ENCODE data around the gene C17orf100.
A peak's percentile ranks its signal among the peaks of the same experiment; 100 is the strongest.

The C17orf100 gene

DNA sequence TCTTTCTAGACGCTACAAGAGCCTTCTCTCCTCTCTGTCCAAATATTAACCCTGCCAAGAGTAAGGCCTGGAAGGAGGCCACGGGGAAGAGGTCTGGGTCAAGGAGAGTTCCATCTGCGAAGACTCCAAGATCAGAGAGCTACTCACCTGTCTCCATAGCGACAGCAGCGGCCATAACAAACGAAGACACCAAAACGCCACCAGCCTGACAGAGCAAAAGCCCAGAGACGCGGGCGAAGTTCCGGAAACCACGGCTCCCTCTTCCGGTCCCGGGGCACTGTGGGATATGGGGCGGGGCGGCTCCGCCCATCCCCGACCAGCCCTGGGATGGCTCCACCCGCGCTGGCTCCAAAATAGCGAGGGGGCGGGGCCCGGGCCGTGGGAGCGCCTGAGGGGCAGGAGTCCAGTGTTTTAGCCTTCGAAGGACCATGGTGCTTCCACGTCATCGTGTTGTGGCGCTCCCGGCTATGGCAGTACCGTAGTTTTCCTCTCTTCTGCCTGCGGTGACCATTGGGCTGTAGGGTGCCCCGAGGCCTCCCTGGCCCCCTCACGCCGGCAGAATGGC lies at the start of gene C17orf100, which contains the start of gene MED31:
Gene C17orf100 (plus strand): TSS at position 409 of the 565 bp plus-strand sequence. CDS start 152 bp downstream, at position 561.
Gene MED31 (minus strand): TSS at position 252 of the 565 bp plus-strand sequence. CDS start 77 bp downstream, at position 175.
- peak; percentile 93 for DNase-seq

GRCh38 chr17:6602141-6602540 lies 49.4 kb upstream of the C17orf100 start:
- DNase-seq = no peak

DNA sequence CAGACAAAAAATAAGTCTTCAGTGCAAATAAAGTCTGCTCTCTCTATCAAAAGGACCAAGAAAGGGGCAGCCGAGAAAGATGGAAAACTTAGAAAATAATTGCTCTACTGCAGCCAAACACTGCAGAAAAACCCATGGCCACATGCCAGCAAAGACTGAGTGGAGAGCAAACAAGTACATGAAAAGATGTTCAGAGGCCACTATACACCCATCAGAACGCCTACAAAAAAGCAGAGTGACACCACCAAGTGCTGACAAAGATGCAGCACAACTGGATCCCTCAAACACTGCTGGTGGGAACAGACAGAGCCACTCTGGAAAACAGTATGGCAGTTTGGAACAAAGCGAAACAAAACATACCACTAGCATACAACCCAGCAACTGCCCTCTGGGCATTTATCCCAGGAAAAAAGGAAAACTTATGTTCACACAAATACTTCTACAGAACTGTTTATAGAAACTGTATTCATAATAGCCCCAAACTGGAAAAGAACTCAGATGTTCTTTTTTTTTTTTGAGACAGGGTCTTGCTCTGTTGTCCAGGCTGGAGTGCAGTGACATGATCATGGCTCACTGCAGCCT lies 47.7 kb upstream of the C17orf100 start:
- no peak for DNase-seq

GRCh38 chr17:6605142-6605541 lies 46.4 kb upstream of the C17orf100 start:
- no peak for DNase-seq

GRCh38 chr17:6608321-6608720 lies 43.2 kb upstream of the C17orf100 start:
- DNase-seq = no peak

DNA sequence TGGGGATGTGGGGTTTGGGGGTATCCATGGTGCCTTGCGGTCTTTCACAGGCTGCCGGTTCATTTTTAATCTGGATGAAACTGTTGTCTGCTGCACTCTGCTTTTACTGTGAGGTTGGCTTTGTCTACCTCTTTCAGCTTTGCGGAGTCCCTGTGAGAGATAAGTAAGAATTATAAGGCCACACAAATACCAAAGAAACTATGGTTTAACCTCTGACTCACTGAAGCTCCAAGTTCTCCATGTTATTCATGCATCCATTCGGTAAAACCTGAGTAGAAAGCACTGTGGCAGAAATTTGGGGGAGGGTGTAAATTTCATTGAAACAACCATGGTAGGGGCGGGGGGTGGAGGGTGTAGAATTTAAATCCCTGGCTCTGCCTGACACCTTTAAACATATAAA lies 41.6 kb upstream of the C17orf100 start:
- DNase-seq = no peak

DNA sequence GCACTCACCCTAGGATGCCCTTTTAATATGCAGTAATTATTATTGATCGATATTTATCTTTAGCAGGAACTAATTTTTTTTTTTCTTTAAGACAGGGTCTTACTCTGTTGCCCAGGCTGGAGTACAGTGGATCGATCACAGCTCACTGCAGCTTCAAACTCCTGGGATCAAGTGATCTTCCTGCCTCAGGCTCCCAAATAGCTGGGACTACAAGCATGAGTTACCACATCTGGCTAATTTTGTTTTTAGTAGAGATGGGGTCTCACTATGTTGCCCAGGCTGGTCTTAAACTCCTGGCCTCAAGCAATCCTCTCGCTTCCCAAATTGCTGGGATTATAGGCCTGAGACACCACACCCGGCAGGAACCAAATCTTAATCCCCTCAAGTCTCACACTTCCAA lies 40.3 kb upstream of the C17orf100 start:
- no peak for DNase-seq

DNA sequence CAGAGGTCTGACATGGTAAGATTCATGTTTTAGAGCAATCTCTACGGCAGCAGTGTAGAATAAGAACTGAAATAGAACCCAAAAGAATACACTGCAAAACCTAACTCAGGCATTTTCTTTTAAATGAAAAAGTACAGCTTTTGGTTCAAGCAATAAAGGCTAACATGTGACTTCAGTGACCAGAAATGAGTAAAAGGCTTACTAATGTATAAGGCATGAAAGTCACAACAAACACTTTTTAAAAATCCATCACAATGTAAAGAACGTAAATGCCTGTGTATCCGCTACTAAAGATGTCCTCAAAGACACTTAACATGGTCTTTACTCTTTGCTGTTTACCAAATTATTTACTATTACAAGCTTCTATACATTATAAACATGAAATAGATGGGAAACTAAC lies 27.6 kb upstream of the C17orf100 start:
- DNase-seq = no peak

DNA sequence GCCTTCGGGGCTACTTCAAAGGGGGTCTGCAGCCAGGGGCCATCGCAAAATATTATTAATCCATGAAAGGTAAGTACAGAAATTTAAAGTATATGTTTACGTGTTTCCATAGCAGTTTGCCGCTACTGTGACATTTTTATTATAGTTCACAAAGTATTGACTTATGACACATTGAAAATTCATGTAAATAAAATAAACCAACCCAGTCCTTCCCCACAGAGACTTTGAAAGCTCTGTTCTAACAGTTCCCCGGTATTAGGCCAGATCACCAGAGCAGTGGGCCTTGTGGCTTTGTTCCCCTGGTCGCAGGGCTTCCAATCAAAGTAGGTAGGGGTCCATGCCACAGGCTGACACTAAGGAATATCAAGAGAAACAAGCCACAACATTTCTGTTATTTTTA lies 24.9 kb upstream of the C17orf100 start:
- DNase-seq = no peak

- DNase-seq = no peak
Measured at GRCh38 chr17:6627019-6627418, 24.5 kb upstream of the C17orf100 start.

DNA sequence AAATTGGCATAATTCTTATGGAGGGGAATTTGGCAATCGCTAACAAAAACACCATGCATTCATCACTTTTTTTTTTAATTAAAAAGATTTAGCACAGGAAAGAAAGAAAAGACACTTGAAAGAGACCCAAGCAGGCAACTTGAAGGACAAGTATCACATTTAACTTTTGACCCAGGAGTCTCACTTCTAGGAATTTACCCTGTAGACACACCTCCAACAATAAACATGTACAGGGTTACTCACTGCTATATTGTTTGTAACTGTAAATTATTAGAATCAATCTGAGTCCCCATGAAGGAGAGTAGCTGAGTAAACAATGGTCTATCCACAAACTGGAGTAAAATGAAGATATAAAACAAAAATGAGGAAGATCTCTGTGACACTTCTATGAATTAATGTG lies 21.2 kb upstream of the C17orf100 start:
- DNase-seq = no peak

DNA sequence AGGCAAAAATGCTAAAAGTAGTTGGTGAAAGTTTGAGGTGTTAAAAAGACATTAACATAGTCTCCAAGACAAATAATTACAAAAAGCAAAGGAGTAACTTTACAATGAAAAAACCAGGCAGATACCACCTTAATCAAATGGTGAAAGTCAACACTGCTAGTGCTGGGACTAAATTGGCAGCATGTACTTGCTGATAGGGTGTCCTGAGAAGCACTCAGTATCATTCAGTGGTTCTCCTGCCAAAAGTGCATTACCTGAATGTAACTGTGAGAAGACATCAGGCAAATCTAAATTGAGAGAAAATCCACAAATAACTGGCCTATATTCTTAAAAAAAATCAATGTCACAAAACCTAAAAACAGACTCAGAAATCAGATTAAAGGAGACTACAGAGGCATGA lies 19.0 kb upstream of the C17orf100 start:
- DNase-seq = no peak

DNA sequence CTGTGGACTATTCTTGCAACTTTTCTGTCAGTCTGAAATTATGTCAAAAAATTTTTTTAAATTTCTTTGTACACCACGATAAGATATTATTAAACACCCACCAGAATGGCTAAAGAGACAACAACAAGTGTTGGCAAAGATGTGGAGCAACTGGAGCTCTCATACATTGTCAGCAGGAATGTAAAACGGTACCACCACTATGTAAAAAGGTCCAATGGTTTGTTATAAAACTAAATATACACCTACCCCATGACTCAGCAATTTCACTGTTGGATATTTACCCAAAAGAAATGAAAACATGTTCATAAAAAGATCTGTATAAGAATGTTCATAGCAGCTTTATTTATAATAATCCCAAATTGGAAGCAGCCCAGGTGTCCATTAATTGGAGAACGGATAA lies 18.3 kb upstream of the C17orf100 start:
- DNase-seq = no peak

- no peak for DNase-seq
Measured at GRCh38 chr17:6636105-6636504, 15.5 kb upstream of the C17orf100 start.

GRCh38 chr17:6636616-6637457 lies 14.7 kb upstream of the C17orf100 start:
- DNase-seq = no peak

DNA sequence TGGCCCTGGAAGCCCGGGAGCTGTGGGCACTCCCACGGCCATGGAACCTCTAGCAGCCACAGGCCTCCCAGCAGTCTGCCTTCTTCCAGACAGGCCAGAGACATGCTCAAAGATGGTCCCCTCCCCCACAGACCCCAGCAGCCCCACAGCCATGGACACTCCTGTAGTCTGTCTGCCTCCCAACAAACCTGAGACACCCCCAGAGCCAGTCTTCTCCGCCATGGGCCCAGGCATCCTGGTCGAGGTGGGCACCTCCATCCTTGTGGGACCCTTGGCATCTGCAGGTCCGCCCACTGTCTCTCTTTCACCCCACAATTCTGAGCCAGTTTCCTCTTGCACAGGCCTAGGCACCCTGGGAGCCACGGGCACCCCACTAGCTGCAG lies 14.1 kb upstream of the C17orf100 start:
- no peak for DNase-seq

DNA sequence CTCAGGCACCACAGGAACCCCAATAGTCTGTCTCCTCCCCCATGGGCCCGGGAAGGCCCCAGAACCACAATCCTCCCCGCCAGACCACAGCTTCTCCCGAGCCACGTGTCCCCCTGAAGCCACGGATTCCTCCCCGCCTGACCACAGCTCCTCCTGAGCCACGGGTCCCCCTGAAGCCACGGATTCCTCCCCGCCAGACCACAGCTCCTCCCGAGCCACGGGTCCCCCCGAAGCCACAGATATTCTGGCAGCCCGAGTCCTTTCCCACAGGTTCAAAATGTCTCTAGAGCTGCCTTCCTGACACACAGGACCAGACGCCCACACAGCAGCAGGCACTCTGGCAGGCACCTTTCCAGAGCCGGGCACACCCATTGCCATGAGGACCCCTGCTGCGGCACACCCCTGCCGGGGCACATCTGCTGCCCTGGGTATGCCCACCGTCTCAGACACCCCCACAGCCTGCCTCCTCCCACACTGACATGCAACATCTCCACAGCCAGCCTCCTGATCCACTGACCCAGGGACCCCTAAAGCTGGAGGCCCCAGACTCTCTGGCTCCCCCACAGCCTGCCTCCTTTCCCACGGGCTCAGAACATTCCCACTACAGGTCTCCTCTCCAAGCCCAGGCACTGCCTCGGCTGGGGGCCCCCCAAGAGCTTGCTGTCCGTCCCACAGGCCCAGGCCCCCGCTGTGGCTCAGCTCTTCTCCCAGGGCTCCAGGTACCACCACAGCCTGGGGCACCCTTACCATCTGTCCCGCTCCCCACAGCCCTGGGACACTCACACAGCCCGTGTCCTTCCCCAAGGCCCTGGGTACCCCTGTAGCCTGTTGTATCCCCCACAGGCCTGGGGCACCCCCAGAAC lies 13.3 kb upstream of the C17orf100 start:
- DNase-seq = no peak

DNA sequence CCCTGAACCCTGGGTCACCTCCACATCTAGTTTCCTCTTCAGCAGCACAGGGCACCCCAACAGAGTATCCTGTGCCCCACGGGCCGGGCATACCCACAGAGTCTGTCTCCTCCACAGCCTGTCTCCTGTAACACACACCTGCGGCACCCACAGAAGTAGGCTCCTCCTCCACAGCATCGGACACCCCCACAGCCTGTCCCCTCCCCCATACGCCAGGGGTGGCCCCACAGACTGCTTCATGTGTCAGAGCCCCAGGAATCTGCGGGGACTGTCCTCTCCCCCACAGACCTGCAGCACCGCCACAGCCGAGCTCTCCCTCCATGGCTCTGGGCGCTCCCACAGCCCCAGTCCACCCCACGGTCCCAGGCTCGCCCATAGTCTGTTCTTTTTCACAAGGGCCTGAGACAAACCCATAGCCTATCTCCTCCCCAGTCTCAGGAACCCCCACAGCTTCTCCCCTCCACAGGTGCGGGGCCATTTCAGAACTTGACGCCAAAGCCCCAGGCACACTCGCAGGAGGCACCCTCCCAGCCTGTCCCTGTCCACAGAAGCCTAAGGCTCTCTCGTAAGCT lies 12.5 kb upstream of the C17orf100 start:
- no peak for DNase-seq

DNA sequence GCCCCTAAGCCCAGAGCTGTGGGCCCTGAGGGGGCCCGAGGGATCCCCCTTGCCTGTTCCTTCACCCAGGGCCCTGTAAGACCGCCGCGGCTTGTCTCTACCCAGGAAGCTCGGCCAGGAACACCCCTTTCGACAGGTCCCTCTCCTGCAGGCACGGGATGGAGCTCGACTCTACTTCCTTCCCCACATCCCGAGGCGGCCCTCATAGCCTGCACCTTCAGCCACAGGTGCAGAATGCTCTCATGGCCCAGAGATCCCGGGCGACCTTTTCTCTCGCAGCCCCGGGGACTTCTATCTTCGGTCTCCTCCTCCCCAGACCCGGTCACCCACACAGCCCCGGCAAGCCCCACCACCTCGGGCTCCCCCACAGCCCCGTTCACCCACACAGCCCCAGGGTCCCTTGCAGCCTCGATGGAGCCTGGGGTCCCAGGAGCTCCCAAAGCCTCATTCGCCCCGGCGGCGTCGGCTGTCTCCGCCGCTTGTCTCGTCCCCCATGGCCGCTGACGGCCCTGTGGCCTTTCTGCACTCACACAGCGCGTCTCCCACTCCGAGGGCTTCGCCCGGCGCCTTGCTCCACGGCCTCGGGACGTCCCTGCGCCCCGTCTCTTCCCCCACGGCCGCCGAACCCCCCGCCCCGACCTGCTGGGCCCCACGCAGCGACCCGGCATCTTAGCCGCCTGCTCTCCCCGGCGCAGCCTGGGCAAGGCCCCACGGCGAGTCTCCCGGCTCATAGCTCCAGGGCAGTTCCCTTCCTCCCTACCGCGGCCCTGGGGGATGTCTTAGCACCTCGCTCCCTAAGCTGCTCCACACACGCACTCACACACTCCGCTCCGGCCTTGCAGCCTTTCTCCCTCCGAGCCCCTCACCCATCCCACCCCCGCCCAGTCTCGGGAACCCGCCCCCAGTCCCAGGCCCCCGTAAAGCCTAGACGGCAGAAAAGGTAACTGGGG lies 11.7 kb upstream of the C17orf100 start:
- peak; percentile 42 for DNase-seq

GRCh38 chr17:6640536-6641246 lies 10.9 kb upstream of the C17orf100 start, which contains the start of the genes KIAA0753 and TXNDC17:
Gene KIAA0753 (minus strand): TSS chr17:6640711. CDS start chr17:6635103, 5,608 bp downstream.
Gene TXNDC17 (plus strand): TSS chr17:6641060. CDS start chr17:6641083, 23 bp downstream.
- peak; percentile 89 for DNase-seq
